ENCODE data around the gene WDR81.

DNA sequence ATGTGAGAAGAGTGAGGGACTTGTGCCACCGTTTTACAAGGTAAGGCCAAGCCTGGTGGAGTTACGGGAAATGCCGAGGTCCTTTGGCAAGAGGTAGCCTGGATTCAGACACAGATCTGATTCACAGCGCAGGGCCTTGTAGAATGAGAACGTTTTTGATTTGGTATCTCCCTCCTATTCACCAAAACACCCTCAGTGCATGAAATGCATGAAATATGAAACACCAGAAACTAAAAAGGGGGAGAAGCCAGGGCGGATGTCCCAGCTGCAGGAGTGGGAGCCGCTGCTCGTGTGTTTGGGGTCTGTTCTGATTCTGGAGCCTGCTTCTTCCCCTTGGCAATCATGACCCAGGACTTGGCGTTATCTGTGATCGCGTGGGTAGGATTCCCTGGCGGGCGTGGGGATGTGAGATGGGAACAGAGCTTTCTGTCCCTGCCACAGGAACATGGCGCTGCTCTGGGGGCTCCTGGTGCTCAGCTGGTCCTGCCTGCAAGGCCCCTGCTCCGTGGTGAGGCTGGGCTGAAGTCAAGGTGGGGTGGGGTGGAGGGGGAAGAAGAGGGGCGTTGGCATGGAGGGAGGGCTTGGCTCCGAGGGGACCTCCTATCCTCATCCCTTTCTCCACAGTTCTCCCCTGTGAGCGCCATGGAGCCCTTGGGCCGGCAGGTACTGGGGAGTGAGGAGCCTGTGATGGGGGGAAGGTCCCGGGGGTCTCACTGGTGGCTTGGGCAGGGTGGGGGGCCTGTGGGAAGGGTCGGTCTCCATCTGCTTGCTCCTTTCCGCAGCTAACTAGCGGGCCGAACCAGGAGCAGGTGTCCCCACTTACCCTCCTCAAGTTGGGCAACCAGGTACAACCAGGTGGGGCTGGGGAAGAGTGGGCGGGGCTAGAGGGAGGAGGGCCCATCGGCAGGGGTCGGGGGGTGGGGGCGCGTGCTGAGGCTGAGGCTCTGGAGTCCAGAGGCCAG, 20.3 kb downstream of the WDR81 start:
- TF ChIP-seq POLR2AphosphoS5 (IDR thresholded peaks at IDR 0.05; ENCODE audit: borderline replicate concordance, low read depth, low read length) (no peak), EZH2 (IDR thresholded peaks at IDR 0.05) (no peak), FOXP2 (optimal IDR thresholded peaks at IDR 0.05; ENCODE audit: control extremely low read depth, extremely low read length, insufficient read depth) (no peak)

All from SK-N-MC (cell line).